Stimulated activated memory B cell treated with anti-CD40 and anti-IgM and Interleukin-4, amounts not matched to agents 10 μg/mL and 1 μg/mL and 100 μg/mL, for 72 hours (primary cell): Measurements from ENCODE around the gene TMEM14B.
"Not testable (repeated sequence)": the region's sequence is repeated elsewhere in the genome, so short reads cannot be mapped to it uniquely, and the experiment has no call there.

Experiments used
- ATAC-seq: fragments of 150-1000 bp; cut with Tn5 transposase; 2 replicates; pipeline ENCODE4 v1.10.0; 2021
- H3K27ac Mint-ChIP-seq: one replicate; pipeline ENCODE4 v1.8.0; 2022; ENCODE audit warnings: mild to moderate bottlenecking, mixed read lengths
- H3K27me3 Mint-ChIP-seq: one replicate; pipeline ENCODE4 v1.8.0; 2022; ENCODE audit warnings: mixed read lengths
- H3K36me3 Mint-ChIP-seq: one replicate; pipeline ENCODE4 v1.8.0; 2022; ENCODE audit warnings: mixed read lengths
- H3K4me1 Mint-ChIP-seq: one replicate; pipeline ENCODE4 v1.8.0; 2022; ENCODE audit warnings: mixed read lengths
- H3K4me3 Mint-ChIP-seq: one replicate; pipeline ENCODE4 v1.8.0; 2022; ENCODE audit warnings: mild to moderate bottlenecking, moderate library complexity, mixed read lengths
- H3K9me3 Mint-ChIP-seq: one replicate; pipeline ENCODE4 v1.8.0; 2022; ENCODE audit warnings: mixed read lengths

The TMEM14B gene

GRCh38 chr6:10733863-10734262 lies 13.7 kb upstream of the TMEM14B start:
- H3K4me1 Mint-ChIP-seq, result no peaks in the 10 kb centered on the region
- no peak overlapping the region for H3K4me3 Mint-ChIP-seq
- H3K9me3 Mint-ChIP-seq, result no peaks in the 10 kb centered on the region
- no peaks in the 10 kb centered on the region for H3K27me3 Mint-ChIP-seq
- peaks cover 8% of the 10 kb centered on the region for H3K36me3 Mint-ChIP-seq
- no peak overlapping the region for H3K27ac Mint-ChIP-seq
- ATAC-seq, result no peak

- Mint-ChIP-seq H3K27ac (no peak overlapping the region), H3K4me3 (no peak overlapping the region), H3K27me3 (no peaks in the 10 kb centered on the region), H3K36me3 (no peaks in the 10 kb centered on the region), H3K4me1 (no peaks in the 10 kb centered on the region), H3K9me3 (no peaks in the 10 kb centered on the region)
- no peak for ATAC-seq
These were observed 10.9 kb upstream of the TMEM14B start for GRCh38 chr6:10736731-10737130.

- Mint-ChIP-seq H3K4me1 (no peaks in the 10 kb centered on the region), H3K27ac (no peak overlapping the region), H3K9me3 (no peaks in the 10 kb centered on the region), H3K36me3 (no peaks in the 10 kb centered on the region), H3K4me3 (no peak overlapping the region), H3K27me3 (no peaks in the 10 kb centered on the region)
- no peak for ATAC-seq
These were observed 7.5 kb upstream of the TMEM14B start for GRCh38 chr6:10740061-10740460.

- H3K4me3 Mint-ChIP-seq, H3K27ac Mint-ChIP-seq, H3K27me3 Mint-ChIP-seq, ATAC-seq, H3K4me1 Mint-ChIP-seq, H3K36me3 Mint-ChIP-seq, H3K9me3 Mint-ChIP-seq: not testable (repeated sequence)
These were observed 6.0 kb upstream of the TMEM14B start for GRCh38 chr6:10741643-10742042.

GRCh38 chr6:10742251-10742650 lies 5.4 kb upstream of the TMEM14B start:
- Mint-ChIP-seq H3K27me3 (no peaks in the 10 kb centered on the region), H3K27ac (no peak overlapping the region)

GRCh38 chr6:10743515-10743914 lies 4.1 kb upstream of the TMEM14B start:
- ATAC-seq, result no peak
- H3K36me3 Mint-ChIP-seq, result no peaks in the 10 kb centered on the region
- peaks cover 7% of the 10 kb centered on the region for H3K4me1 Mint-ChIP-seq
- no peak overlapping the region for H3K27ac Mint-ChIP-seq
- no peaks in the 10 kb centered on the region for H3K9me3 Mint-ChIP-seq
- H3K4me3 Mint-ChIP-seq, result no peak overlapping the region
- H3K27me3 Mint-ChIP-seq, result no peaks in the 10 kb centered on the region

More at GRCh38 chr6:10742251-10742650, 5.4 kb upstream of the TMEM14B start:
- no peak overlapping the region for H3K4me3 Mint-ChIP-seq
- H3K4me1 Mint-ChIP-seq, result peaks cover 7% of the 10 kb centered on the region
- no peaks in the 10 kb centered on the region for H3K36me3 Mint-ChIP-seq
- no peaks in the 10 kb centered on the region for H3K9me3 Mint-ChIP-seq
- no peak for ATAC-seq

GRCh38 chr6:10745116-10745515 lies 2.5 kb upstream of the TMEM14B start:
- no peaks in the 10 kb centered on the region for H3K27me3 Mint-ChIP-seq
- H3K4me1 Mint-ChIP-seq, result peaks cover 17% of the 10 kb centered on the region
- H3K27ac Mint-ChIP-seq, result no peak overlapping the region
- no peaks in the 10 kb centered on the region for H3K9me3 Mint-ChIP-seq
- no peak overlapping the region for H3K4me3 Mint-ChIP-seq
- H3K36me3 Mint-ChIP-seq, result no peaks in the 10 kb centered on the region
- ATAC-seq, result no peak

GRCh38 chr6:10746915-10747250 lies 722 bp upstream of the TMEM14B start:
- H3K9me3 Mint-ChIP-seq, result no peaks in the 10 kb centered on the region
- H3K4me1 Mint-ChIP-seq, result peaks cover 33% of the 10 kb centered on the region
- peaks cover 6% of the 10 kb centered on the region for H3K36me3 Mint-ChIP-seq
- no peak for ATAC-seq
- H3K27me3 Mint-ChIP-seq, result no peaks in the 10 kb centered on the region
- H3K4me3 Mint-ChIP-seq, result peak overlapping the region; percentile 90
- H3K27ac Mint-ChIP-seq, result peak overlapping the region; percentile 87

GRCh38 chr6:10749734-10750133 lies 2.1 kb downstream of the TMEM14B start:
- Mint-ChIP-seq H3K4me3 (no peak overlapping the region), H3K4me1 (peaks cover 43% of the 10 kb centered on the region)
- ATAC-seq, result no peak

GRCh38 chr6:10750568-10750967 lies 3.0 kb downstream of the TMEM14B start:
- H3K9me3 Mint-ChIP-seq, ATAC-seq, H3K27ac Mint-ChIP-seq, H3K4me3 Mint-ChIP-seq, H3K27me3 Mint-ChIP-seq: not testable (repeated sequence)
- Mint-ChIP-seq H3K36me3 (peaks cover 35% of the 10 kb centered on the region), H3K4me1 (peaks cover 48% of the 10 kb centered on the region)

More at GRCh38 chr6:10749734-10750133, 2.1 kb downstream of the TMEM14B start:
- H3K27me3 Mint-ChIP-seq, result no peaks in the 10 kb centered on the region
- no peaks in the 10 kb centered on the region for H3K9me3 Mint-ChIP-seq
- H3K36me3 Mint-ChIP-seq, result peaks cover 27% of the 10 kb centered on the region
- no peak overlapping the region for H3K27ac Mint-ChIP-seq

GRCh38 chr6:10751757-10752156 lies 4.2 kb downstream of the TMEM14B start:
- not testable (repeated sequence) for H3K27me3 Mint-ChIP-seq, H3K4me3 Mint-ChIP-seq, H3K9me3 Mint-ChIP-seq, H3K27ac Mint-ChIP-seq, ATAC-seq
- Mint-ChIP-seq H3K4me1 (peaks cover 55% of the 10 kb centered on the region), H3K36me3 (peaks cover 45% of the 10 kb centered on the region)

- no peak for ATAC-seq
- Mint-ChIP-seq H3K36me3 (peaks cover 68% of the 10 kb centered on the region), H3K4me3 (no peak overlapping the region), H3K9me3 (no peaks in the 10 kb centered on the region), H3K27ac (peak overlapping the region; percentile 68), H3K27me3 (no peaks in the 10 kb centered on the region), H3K4me1 (peaks cover 32% of the 10 kb centered on the region)
These were observed 8.5 kb downstream of the TMEM14B start for GRCh38 chr6:10756085-10756484.

- Mint-ChIP-seq H3K27ac (no peak overlapping the region), H3K27me3 (no peaks in the 10 kb centered on the region), H3K4me3 (no peak overlapping the region), H3K4me1 (peaks cover 18% of the 10 kb centered on the region), H3K36me3 (peaks cover 53% of the 10 kb centered on the region), H3K9me3 (no peaks in the 10 kb centered on the region)
- no peak for ATAC-seq
These were observed 11.8 kb downstream of the TMEM14B start for GRCh38 chr6:10759312-10759839.

- peak overlapping the region; percentile 8 for H3K27ac Mint-ChIP-seq
- H3K4me3 Mint-ChIP-seq, result no peak overlapping the region
- H3K9me3 Mint-ChIP-seq, result no peaks in the 10 kb centered on the region
- H3K4me1 Mint-ChIP-seq, result peaks cover 15% of the 10 kb centered on the region
- no peaks in the 10 kb centered on the region for H3K27me3 Mint-ChIP-seq
- ATAC-seq, result no peak
- peaks cover 48% of the 10 kb centered on the region for H3K36me3 Mint-ChIP-seq
These were observed 12.3 kb downstream of the TMEM14B start for GRCh38 chr6:10759884-10760329.

GRCh38 chr6:10763006-10763405 lies 15.4 kb downstream of the TMEM14B start:
- no peak for ATAC-seq
- no peaks in the 10 kb centered on the region for H3K4me1 Mint-ChIP-seq
- peaks cover 48% of the 10 kb centered on the region for H3K36me3 Mint-ChIP-seq
- H3K27me3 Mint-ChIP-seq, result no peaks in the 10 kb centered on the region
- H3K9me3 Mint-ChIP-seq, result no peaks in the 10 kb centered on the region
- H3K27ac Mint-ChIP-seq, result no peak overlapping the region
- H3K4me3 Mint-ChIP-seq, result no peak overlapping the region

GRCh38 chr6:10769419-10769818 lies 21.8 kb downstream of the TMEM14B start:
- no peak overlapping the region for H3K27ac Mint-ChIP-seq

More at GRCh38 chr6:10769419-10769818, 21.8 kb downstream of the TMEM14B start:
- Mint-ChIP-seq H3K9me3 (no peaks in the 10 kb centered on the region), H3K27me3 (no peaks in the 10 kb centered on the region), H3K36me3 (peaks cover 38% of the 10 kb centered on the region), H3K4me3 (no peak overlapping the region), H3K4me1 (no peaks in the 10 kb centered on the region)
- no peak for ATAC-seq
